Measurements from ENCODE around the gene DGCR6L.
"Not testable (repeated sequence)": the region's sequence is repeated elsewhere in the genome, so short reads cannot be mapped to it uniquely, and the experiment has no call there.

The DGCR6L gene

DNA sequence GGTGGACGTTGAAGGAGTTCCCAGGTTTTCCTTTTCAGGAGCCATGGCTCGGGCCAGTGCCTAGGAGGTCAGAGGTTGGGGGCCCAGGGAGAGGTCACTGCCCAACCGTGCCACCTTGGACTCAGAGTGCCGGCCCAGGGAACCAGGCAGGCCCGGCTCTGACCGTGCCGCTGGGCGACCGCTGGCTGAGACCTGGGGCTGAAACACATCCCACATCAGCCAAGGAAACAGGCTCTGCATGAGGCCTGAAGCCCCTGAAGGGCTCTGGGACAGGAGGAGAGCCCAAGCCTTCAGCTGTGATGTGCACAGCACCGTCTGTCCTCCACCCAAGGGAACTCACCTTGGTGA lies 29.8 kb downstream of the DGCR6L start:
- H3K4me3 ChIP-seq (ENCODE audit: low read depth, low read length), result no peak overlapping the region
- TF ChIP-seq, protein P1, sequence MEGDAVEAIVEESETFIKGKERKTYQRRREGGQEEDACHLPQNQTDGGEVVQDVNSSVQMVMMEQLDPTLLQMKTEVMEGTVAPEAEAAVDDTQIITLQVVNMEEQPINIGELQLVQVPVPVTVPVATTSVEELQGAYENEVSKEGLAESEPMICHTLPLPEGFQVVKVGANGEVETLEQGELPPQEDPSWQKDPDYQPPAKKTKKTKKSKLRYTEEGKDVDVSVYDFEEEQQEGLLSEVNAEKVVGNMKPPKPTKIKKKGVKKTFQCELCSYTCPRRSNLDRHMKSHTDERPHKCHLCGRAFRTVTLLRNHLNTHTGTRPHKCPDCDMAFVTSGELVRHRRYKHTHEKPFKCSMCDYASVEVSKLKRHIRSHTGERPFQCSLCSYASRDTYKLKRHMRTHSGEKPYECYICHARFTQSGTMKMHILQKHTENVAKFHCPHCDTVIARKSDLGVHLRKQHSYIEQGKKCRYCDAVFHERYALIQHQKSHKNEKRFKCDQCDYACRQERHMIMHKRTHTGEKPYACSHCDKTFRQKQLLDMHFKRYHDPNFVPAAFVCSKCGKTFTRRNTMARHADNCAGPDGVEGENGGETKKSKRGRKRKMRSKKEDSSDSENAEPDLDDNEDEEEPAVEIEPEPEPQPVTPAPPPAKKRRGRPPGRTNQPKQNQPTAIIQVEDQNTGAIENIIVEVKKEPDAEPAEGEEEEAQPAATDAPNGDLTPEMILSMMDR (IDR thresholded peaks at IDR 0.05; ENCODE audit: low read depth, low read length), result no peak

DNA sequence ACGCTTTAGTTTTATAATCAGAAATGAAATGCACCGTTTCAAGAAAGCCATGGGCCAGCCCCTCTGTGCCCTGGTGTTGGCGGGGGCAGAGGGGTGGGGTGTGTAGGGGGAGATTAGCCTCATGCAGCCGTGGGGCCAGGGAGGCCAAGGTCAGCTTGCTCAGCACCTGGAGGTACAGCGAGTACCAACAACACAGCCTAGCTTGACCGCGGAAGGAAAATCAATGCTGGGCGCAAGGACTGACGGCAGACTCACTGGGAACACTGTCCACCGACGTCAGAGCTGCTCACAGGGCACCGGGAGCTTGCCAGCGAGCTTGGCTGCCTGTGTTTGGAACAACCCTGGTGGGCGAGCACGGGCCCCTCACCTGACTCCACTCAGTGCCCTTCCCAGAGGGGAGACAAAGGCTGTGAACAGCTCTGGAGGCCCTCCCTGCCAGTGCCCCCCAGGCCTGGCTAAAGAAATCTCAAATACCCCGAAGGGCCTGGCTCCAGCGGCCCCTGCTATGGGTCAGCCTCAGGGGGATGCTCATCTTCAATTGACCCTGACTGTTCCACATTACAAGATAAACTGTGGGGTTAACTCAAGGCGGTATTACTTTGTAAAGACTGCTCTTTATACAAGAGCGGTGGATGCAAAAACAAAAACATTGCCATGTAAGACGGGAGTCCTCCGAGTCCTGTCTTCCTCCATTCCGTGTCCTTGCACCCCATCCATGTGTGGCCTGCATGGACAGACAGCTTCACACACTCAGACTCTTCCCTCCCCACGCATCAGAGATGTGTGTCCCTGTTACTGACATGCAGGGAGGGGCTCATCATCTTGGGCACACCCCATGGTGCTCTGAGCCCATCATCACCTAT lies 30.4 kb downstream of the DGCR6L start:
- not testable (repeated sequence) for H3K4me3 ChIP-seq (ENCODE audit: low read depth, low read length)

DNA sequence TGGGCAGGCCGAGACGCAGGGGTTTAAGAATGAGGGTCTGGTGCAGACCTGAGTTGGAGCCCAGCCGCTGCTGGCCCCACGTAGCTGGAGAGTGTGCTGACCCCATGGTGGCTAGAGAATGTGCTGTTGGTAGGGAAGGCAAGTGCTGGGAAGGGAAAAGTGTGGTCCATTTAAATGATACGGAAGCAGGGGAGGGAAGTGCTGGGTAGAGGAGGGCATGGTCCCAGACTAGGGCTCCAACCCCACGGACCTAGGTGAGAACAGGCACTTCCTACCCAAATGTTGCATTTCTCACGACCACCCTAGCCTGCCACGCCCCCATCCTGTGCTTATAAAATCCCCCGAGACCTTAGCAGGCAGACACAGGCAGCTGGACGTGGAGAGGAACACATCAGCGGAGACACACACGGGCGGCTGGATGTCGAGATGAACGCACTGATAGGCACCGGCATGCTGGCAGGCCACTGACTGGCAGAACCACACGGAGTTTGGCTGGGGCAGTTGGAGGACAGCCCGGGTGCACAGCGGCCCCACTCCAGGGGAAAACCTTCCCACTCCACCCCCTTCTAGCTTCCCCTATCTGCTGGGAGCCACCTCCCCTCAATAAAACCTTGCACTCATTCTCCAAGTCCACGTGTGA lies 33.0 kb downstream of the DGCR6L start:
- not testable (repeated sequence) for H3K4me3 ChIP-seq (ENCODE audit: low read depth, low read length)

DNA sequence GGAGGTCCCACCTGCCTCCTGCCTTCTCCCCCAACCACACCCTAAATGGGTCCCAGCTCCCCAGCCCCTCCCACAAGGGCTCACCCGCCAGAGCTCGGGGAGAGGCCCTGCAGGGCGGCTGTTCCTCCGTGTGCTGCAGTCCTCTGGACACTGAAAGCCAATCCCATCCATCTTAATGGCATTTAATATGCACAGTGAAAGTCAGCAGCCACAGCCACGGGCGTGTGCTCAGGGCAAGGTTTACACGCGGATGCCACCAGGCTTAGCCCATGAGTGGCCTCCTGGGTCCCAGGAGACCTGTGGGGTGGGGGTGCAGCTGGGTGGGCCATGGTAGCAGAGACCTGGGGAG lies 33.6 kb downstream of the DGCR6L start:
- H3K4me3 ChIP-seq (ENCODE audit: low read depth, low read length), result not testable (repeated sequence)

DNA sequence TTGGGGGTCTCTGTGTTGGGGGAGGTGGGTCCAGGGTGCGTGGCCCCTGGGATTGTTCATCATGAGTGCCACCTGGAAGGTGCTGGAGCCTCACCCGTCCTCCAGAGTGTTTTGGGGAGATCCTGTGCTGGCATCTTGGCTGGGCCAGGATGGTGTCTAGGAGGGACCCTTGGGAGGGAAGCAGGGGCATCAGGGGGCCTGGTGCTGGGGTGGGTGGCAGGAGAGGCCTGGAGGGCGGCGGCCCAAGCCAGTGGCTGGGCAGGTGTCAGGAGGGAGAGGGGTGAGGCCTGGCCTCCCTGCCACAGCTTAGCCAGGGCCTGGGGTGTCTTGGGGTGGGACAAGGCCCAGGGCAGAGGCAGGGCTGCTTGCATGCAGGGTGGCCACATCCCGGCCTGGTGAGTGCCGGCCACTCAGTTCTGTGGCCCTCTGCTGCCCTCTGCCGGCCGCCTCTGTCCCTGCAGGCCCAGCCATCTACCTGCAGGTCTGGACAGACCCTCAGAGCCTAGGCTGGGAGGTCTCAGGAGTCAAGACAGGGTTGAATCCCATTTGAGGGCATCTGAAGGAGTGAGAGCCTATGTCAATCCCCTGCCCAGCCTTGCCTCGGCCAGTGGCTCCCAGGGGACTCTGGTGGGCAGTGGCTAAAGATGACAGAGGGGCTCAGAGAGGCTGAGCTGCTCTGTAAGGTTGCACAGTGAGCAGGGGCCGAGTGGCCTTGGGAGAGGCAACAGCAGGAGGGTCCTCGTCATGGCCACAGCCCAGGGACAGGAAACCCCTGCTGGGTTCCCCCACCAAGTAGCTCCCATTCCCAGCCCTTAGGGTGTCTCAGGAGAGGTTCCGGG lies 34.2 kb downstream of the DGCR6L start:
- TF ChIP-seq, protein P1 (IDR thresholded peaks at IDR 0.05; ENCODE audit: low read depth, low read length), result peak; percentile 85
- not testable (repeated sequence) for H3K4me3 ChIP-seq (ENCODE audit: low read depth, low read length)

DNA sequence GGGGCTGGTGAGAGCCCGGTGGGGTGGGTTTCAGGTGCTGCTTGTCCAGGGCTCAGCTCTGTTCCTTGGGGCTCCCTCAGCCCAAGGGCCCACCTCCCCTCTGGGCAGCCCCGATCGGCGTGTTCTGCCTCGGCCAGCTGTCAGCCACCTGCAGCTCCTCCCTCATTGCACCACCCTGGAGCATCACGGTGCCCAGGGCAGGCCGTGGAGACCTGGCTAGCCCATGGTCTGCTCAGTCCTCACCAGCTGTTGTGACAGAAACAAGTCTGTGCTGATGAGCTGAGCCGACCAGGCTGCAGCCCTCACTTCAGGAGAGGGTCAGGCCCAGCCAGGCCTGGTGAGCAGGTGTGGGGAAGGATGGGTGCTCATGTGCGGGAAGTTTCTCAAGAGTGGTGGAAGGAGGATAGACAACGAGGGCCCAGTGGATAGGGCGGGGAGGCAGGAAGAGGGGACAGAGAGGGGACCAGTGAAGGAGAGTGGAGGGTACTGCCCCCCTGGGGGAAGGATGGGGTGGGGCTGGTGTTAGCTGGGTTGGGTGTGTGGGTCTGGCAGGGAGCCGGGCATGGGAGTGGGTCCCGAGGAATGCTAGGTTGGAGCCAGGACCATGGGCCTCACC lies 35.3 kb downstream of the DGCR6L start:
- TF ChIP-seq, protein P1 (IDR thresholded peaks at IDR 0.05; ENCODE audit: low read depth, low read length), result no peak
- H3K4me3 ChIP-seq (ENCODE audit: low read depth, low read length), result no peak overlapping the region

DNA sequence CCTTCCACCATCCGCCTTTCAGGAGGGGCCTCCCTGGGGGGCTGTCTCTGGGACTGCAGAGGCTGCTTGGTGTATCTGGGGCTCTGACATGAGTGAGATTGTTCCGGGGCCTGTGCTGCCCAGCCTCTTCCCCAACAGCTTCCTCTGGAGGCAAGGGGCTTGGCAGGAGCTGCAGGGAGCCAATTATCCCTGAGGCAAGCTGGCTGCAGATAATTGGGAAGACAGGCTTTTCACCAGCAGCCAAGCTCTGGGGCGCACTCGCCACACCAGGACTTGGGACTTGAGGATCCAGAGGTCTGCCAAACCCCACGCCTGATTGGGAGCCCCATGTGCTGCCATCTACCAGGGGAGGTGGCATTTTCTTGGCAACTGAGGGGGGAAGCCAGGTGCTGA lies 36.2 kb downstream of the DGCR6L start:
- TF ChIP-seq, protein P1 (IDR thresholded peaks at IDR 0.05; ENCODE audit: low read depth, low read length), result no peak
- H3K4me3 ChIP-seq (ENCODE audit: low read depth, low read length), result no peak overlapping the region

DNA sequence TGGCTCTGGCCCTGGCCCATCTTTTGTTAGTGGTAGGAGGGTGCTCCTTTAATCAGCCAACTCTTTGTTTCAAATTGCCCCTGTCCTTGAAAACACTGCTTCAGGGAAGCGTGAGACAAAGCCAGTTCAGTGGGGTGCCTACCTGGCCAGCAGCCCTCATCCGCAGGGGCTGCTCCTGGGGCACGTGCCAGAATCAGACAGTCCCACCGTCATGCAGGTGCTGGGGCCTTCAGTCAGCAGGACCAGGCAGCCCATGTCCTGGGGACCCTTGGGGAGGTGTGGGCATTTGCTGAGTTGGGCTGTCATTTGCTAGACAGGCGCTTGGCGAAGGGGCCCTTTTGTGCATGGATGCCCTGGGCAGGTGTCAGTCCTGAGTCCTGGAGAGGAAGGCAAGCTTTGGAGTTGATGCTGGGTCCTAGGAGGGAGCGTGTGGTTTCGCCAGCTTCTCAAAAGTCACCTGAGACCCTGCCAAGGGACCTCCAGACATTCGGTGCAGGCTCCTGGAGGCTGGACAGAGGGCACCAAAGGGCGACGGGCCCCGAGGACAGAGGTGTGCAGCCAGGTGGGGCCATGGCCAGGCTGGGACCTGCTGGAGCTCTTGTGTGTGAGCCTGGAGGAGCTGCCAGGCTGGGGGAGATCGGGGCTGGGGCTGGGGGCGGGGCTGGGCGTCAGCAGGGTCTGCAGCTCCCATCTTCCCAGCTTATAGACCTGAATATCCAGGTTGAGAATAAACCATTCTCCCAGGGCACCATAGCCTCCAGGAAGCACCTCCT lies 36.8 kb downstream of the DGCR6L start:
- no peak overlapping the region for H3K4me3 ChIP-seq (ENCODE audit: low read depth, low read length)
- TF ChIP-seq, protein P1 (IDR thresholded peaks at IDR 0.05; ENCODE audit: low read depth, low read length), result no peak

Data from WI38 (cell line).